Colon (tissue), 2 donors: ENCODE results near the gene TTC16.
"Not testable (repeated sequence)": the region's sequence is repeated elsewhere in the genome, so short reads cannot be mapped to it uniquely, and the experiment has no call there.

Experiments used
- FAIRE-seq: peaks from 2 replicates; lab custom pipeline; 2012; peaks lifted over from hg19 to GRCh38; lab: Jason Lieb, UNC
- donor health status: control.
- donor health status: control.

Gene TTC16

GRCh38 chr9:127767909-127768331 lies 52.0 kb downstream of the TTC16 start:
- no peak for FAIRE-seq

GRCh38 chr9:127768698-127769097 lies 52.8 kb downstream of the TTC16 start:
- FAIRE-seq = no peak

DNA sequence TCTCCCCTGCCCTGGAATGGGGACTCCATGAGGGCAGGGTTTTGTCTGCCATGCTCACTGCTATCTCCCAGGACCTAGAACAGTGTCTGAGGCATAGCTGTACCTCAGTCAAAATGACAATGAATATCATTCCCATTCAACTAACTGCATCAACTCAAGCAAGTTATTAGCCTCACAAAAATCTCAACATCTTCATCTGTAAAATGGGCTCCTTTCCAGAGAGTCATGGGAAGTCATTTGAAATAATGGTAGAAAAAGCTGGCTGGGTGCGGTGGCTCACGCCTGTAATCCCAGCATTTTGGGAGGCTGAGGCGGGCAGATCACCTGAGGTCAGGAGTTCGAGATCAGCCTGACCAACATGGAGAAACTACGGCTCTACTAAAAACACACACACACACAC lies 53.2 kb downstream of the TTC16 start:
- FAIRE-seq = no peak

- FAIRE-seq = no peak
Observed at GRCh38 chr9:127769929-127770582, 54.2 kb downstream of the TTC16 start.

DNA sequence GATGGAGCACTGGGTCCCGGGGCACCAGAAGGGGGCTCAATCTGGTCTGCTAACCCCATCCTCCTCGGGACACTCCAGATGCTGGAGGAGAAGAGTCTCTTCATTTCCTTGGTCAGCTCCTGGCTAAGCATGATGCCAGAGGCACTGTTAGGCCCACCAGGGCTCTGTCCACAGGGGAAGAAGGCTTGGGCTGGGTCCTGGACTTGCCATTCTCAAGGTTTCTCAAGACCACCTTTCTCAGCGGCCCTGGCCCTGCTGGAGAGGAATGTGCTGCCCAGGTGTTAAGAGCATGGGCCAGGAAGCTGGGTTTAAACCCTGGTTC lies 54.7 kb downstream of the TTC16 start:
- FAIRE-seq = no peak

DNA sequence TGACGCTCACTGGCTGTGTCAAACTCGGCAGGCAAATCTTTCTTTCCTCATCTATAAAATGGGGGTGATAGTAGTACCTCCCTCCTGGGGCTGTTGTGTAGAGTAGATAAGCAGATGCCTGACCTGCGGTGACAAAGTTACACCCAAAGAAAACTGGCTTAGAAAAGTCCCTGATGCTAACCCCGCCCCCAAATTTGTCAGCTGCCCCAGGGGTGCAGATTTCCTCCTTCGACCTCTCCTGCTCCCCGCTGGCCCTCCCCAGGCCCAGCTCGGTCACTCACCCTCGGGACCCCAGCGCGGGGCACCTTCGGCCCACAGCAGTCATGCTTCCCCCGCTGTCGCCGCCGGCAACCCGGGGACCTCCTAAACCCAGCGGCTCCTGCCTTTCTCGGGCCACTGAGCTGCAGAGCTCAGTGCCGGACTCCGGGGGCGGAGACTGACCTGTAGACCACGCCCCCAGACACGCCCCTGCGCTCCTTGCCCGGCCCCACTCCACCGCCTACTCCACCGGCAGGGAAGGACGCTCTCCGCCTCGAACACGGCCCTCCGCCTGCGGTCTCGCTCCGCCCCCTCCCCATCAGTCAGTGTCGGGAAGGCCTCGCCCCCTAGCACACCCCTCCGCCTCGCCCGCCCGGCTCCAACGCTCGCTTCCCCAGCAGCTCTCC lies 55.2 kb downstream of the TTC16 start:
- no peak for FAIRE-seq

GRCh38 chr9:127771570-127772189 lies 55.8 kb downstream of the TTC16 start:
- FAIRE-seq = no peak

DNA sequence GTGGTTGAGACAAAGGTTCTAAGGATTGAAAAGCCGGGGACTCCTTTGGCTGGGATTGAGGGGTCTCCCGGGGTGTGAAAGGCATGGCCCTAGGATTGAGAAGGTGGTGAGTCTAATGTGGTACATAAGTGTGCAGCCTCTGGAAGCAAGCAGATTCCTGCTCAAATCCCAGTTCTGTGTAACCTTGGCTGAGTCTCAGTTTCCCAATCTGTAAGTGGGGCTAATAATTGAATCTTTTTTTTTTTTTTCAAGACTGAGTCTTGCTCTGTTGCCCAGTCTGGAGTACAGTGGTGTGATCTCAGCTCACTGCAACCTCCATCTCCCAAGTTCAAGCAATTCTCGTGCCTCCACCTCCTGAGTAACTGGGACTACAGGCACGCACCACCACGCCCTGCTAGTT lies 56.7 kb downstream of the TTC16 start:
- FAIRE-seq = no peak

DNA sequence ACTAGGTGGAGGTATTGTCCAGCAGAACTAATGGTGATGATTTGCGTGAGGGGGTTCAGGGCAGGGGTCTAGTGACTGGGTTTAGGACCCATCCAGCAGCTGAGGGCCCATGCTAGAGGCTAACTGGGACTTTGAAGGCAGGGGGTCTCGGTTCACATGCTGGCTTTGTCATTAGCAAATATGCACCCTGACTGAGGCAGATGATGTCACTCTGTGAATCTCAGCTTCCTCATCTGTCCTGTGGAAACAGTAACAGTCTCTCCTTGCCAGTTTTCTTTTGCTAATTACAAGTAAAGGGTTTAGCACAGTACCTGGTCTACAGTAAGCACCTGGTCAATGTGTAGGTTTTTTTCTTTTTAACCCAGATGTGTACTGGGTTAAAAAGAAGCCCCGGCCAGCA lies 57.4 kb downstream of the TTC16 start:
- FAIRE-seq = no peak

DNA sequence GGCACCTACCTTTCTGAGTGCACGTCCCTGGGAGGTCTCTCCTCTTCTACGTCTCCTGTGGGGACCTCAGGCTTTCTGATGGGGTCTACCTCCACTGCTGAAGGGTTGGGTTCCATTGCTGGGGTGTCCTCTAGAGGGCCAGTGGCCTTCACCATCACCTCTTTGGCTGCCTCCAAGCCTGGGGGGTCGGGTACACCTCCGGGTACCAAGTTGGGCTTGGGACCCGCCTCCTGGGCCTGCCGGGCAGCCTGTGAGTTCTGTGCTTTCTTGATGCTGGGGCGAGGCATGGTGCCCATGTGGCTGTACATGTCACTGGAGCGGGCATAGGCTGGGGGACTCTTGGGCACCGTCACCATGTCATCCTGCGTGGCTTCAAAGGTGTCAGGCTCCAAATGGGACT lies 58.1 kb downstream of the TTC16 start:
- FAIRE-seq = no peak

GRCh38 chr9:127776195-127776923 lies 60.5 kb downstream of the TTC16 start:
- no peak for FAIRE-seq

- no peak for FAIRE-seq
Observed at GRCh38 chr9:127776924-127777289, 61.0 kb downstream of the TTC16 start.

- no peak for FAIRE-seq
Observed at GRCh38 chr9:127777368-127777980, 61.6 kb downstream of the TTC16 start.

GRCh38 chr9:127778280-127779135 lies 62.6 kb downstream of the TTC16 start, which contains the start of gene SH2D3C:
Gene SH2D3C, minus strand, starts transcription at chr9:127778666. Its CDS starts 39 bp downstream, at chr9:127778627.
- FAIRE-seq = no peak

GRCh38 chr9:127779136-127779981 lies 63.5 kb downstream of the TTC16 start:
- no peak for FAIRE-seq

- FAIRE-seq = no peak
Observed at GRCh38 chr9:127780126-127780885, 64.4 kb downstream of the TTC16 start.

DNA sequence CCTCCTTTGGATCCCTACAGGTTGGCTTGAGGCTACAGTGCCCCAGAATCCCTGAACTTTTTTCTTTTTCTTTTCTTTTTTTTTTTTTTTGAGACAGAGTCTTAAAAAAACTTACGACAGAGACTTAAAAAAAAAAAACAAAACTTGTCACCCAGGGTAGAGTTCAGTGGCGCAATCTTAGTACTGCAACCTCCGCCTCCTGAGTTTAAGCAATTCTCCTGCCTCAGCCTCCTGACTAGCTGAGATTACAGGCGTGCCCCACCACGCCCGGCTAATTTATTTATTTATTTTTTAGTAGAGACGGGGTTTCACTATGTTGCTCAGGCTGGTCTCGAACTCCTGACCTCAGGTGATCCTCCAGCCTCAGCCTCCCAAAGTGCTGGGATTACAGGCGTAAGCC lies 65.0 kb downstream of the TTC16 start:
- FAIRE-seq = not testable (repeated sequence)
